ENCODE measurements around the gene PREP. TPM values are rescaled to one million over a fixed set of nuclear protein-coding genes. Genes with fewer than 3 reads are reported as not detected.
A peak's percentile ranks its signal among the peaks of the same experiment; 100 is the strongest.

Gene PREP
- total RNA-seq, 1 donor from 2014 or later = 55.4 TPM

- Histone ChIP-seq H3K36me3 (ENCODE audit: insufficient read depth, low read length) (peaks cover 23% of the 10 kb centered on the region), H3K9me3 (ENCODE audit: insufficient read depth, low read depth, low read length) (no peaks in the 10 kb centered on the region), H3K4me1 (ENCODE audit: insufficient read depth, low read length) (no peaks in the 10 kb centered on the region), H4K20me1 (ENCODE audit: insufficient read depth, low read length) (no peaks in the 10 kb centered on the region), H3K27me3 (ENCODE audit: insufficient read depth, low read length) (no peaks in the 10 kb centered on the region), H3K9ac (ENCODE audit: low read length) (no peak overlapping the region), H2AFZ (ENCODE audit: low read depth, low read length) (no peak overlapping the region), H3K4me2 (ENCODE audit: low read length) (no peak overlapping the region), H3K4me3 (ENCODE audit: insufficient read depth, low read depth, low read length) (no peak overlapping the region), H3K27ac (ENCODE audit: low read depth, low read length) (no peak overlapping the region), H3K79me2 (ENCODE audit: insufficient read depth, low read length) (no peaks in the 10 kb centered on the region)
- Mint-ChIP-seq H3K4me1 (ENCODE audit: low read depth, unreplicated experiment) (no peaks in the 10 kb centered on the region), H3K36me3 (ENCODE audit: low read depth, unreplicated experiment) (peaks cover 18% of the 10 kb centered on the region), H3K4me3 (ENCODE audit: unreplicated experiment) (no peak overlapping the region), H3K9me3 (ENCODE audit: unreplicated experiment) (no peaks in the 10 kb centered on the region), H3K27me3 (ENCODE audit: low read depth, unreplicated experiment) (no peaks in the 10 kb centered on the region), H3K27ac (ENCODE audit: unreplicated experiment) (no peak overlapping the region)
- DNase-seq (ENCODE audit: low read depth) (no peak), FAIRE-seq (no peak)
- TF ChIP-seq EZH2 (IDR thresholded peaks at IDR 0.05; ENCODE audit: insufficient read depth, low read length) (no peak), CTCF (IDR thresholded peaks at IDR 0.05; ENCODE audit: insufficient read depth, low read depth, low read length) (no peak)
Measured at GRCh38 chr6:105352037-105352617, 50.8 kb downstream of the PREP start.

- Histone ChIP-seq H3K36me3 (ENCODE audit: insufficient read depth, low read length) (peaks cover 18% of the 10 kb centered on the region), H3K9ac (ENCODE audit: low read length) (no peak overlapping the region), H3K4me1 (ENCODE audit: insufficient read depth, low read length) (peaks cover 13% of the 10 kb centered on the region), H3K4me2 (ENCODE audit: low read length) (no peak overlapping the region), H3K27me3 (ENCODE audit: insufficient read depth, low read length) (no peaks in the 10 kb centered on the region), H2AFZ (ENCODE audit: low read depth, low read length) (no peak overlapping the region), H3K27ac (ENCODE audit: low read depth, low read length) (no peak overlapping the region), H3K9me3 (ENCODE audit: insufficient read depth, low read depth, low read length) (no peaks in the 10 kb centered on the region), H3K4me3 (ENCODE audit: insufficient read depth, low read depth, low read length) (no peak overlapping the region), H4K20me1 (ENCODE audit: insufficient read depth, low read length) (no peaks in the 10 kb centered on the region), H3K79me2 (ENCODE audit: insufficient read depth, low read length) (no peaks in the 10 kb centered on the region)
- no peak overlapping the region for H3K27ac Mint-ChIP-seq (ENCODE audit: unreplicated experiment)
- no peak overlapping the region for H3K4me3 Mint-ChIP-seq (ENCODE audit: unreplicated experiment)
- peaks cover 16% of the 10 kb centered on the region for H3K36me3 Mint-ChIP-seq (ENCODE audit: low read depth, unreplicated experiment)
- DNase-seq (ENCODE audit: low read depth) (no peak), FAIRE-seq (no peak)
- no peaks in the 10 kb centered on the region for H3K27me3 Mint-ChIP-seq (ENCODE audit: low read depth, unreplicated experiment)
- H3K9me3 Mint-ChIP-seq (ENCODE audit: unreplicated experiment) = no peaks in the 10 kb centered on the region
- no peak for TF ChIP-seq EZH2 (IDR thresholded peaks at IDR 0.05; ENCODE audit: insufficient read depth, low read length)
- TF ChIP-seq CTCF (IDR thresholded peaks at IDR 0.05; ENCODE audit: insufficient read depth, low read depth, low read length) = no peak
- peaks cover 15% of the 10 kb centered on the region for H3K4me1 Mint-ChIP-seq (ENCODE audit: low read depth, unreplicated experiment)
Measured at GRCh38 chr6:105348897-105349296, 54.0 kb downstream of the PREP start.

- no peaks in the 10 kb centered on the region for H3K79me2 ChIP-seq (ENCODE audit: insufficient read depth, low read length)
- Mint-ChIP-seq H3K27me3 (ENCODE audit: low read depth, unreplicated experiment) (no peaks in the 10 kb centered on the region), H3K36me3 (ENCODE audit: low read depth, unreplicated experiment) (peaks cover 18% of the 10 kb centered on the region), H3K27ac (ENCODE audit: unreplicated experiment) (peak overlapping the region; percentile 8), H3K9me3 (ENCODE audit: unreplicated experiment) (peaks cover 7% of the 10 kb centered on the region), H3K4me1 (ENCODE audit: low read depth, unreplicated experiment) (peaks cover 15% of the 10 kb centered on the region), H3K4me3 (ENCODE audit: unreplicated experiment) (no peak overlapping the region)
- H4K20me1 ChIP-seq (ENCODE audit: insufficient read depth, low read length) = no peaks in the 10 kb centered on the region
- peaks cover 6% of the 10 kb centered on the region for H3K36me3 ChIP-seq (ENCODE audit: insufficient read depth, low read length)
- DNase-seq (ENCODE audit: low read depth) = peak; percentile 90
- peaks cover 13% of the 10 kb centered on the region for H3K4me1 ChIP-seq (ENCODE audit: insufficient read depth, low read length)
- no peaks in the 10 kb centered on the region for H3K9me3 ChIP-seq (ENCODE audit: insufficient read depth, low read depth, low read length)
- TF ChIP-seq CTCF (IDR thresholded peaks at IDR 0.05; ENCODE audit: insufficient read depth, low read depth, low read length) (no peak), EZH2 (IDR thresholded peaks at IDR 0.05; ENCODE audit: insufficient read depth, low read length) (no peak)
- H3K9ac ChIP-seq (ENCODE audit: low read length) = no peak overlapping the region
- no peaks in the 10 kb centered on the region for H3K27me3 ChIP-seq (ENCODE audit: insufficient read depth, low read length)
- peak overlapping the region; percentile 5 for H3K4me2 ChIP-seq (ENCODE audit: low read length)
- H2AFZ ChIP-seq (ENCODE audit: low read depth, low read length) = no peak overlapping the region
- no peak overlapping the region for H3K4me3 ChIP-seq (ENCODE audit: insufficient read depth, low read depth, low read length)
- H3K27ac ChIP-seq (ENCODE audit: low read depth, low read length) = peak overlapping the region; percentile 39
- FAIRE-seq = peak; percentile 80
Measured at GRCh38 chr6:105346052-105346451, 56.8 kb downstream of the PREP start.

Data from astrocyte (in vitro differentiated cells and primary cell).